Measurements from ENCODE around the gene HOXB2.
"Not testable (repeated sequence)": the region's sequence is repeated elsewhere in the genome, so short reads cannot be mapped to it uniquely, and the experiment has no call there.

HOXB2 gene

GRCh38 chr17:48514477-48514876 is 30.4 kb downstream of the HOXB2 start:
- no peak for DNase-seq (ENCODE audit: low spot score)

- no peak for DNase-seq (ENCODE audit: low spot score)
Measured at GRCh38 chr17:48513666-48514455, 31.0 kb downstream of the HOXB2 start.

GRCh38 chr17:48513097-48513496 is 31.8 kb downstream of the HOXB2 start:
- peak; percentile 49 for DNase-seq (ENCODE audit: low spot score)

- DNase-seq (ENCODE audit: low spot score): peak; percentile 79
Measured at GRCh38 chr17:48510761-48511604, 33.9 kb downstream of the HOXB2 start.

- no peak for DNase-seq (ENCODE audit: low spot score)
Measured at GRCh38 chr17:48510381-48510760, 34.5 kb downstream of the HOXB2 start.

- not testable (repeated sequence) for DNase-seq (ENCODE audit: low spot score)
Measured at GRCh38 chr17:48509708-48510107, 35.2 kb downstream of the HOXB2 start.

GRCh38 chr17:48506246-48506645 is 38.7 kb downstream of the HOXB2 start:
- no peak for DNase-seq (ENCODE audit: low spot score)

GRCh38 chr17:48505788-48506187 is 39.1 kb downstream of the HOXB2 start:
- peak; percentile 89 for DNase-seq (ENCODE audit: low spot score)

GRCh38 chr17:48504953-48505352 is 40.0 kb downstream of the HOXB2 start:
- DNase-seq (ENCODE audit: low spot score): no peak

GRCh38 chr17:48503747-48504146 is 41.2 kb downstream of the HOXB2 start:
- DNase-seq (ENCODE audit: low spot score): no peak

GRCh38 chr17:48502901-48503300 is 42.0 kb downstream of the HOXB2 start:
- DNase-seq (ENCODE audit: low spot score): no peak

- no peak for DNase-seq (ENCODE audit: low spot score)
Measured at GRCh38 chr17:48502312-48502711, 42.6 kb downstream of the HOXB2 start.

- peak; percentile 30 for DNase-seq (ENCODE audit: low spot score)
Measured at GRCh38 chr17:48500435-48501426, 44.2 kb downstream of the HOXB2 start.

GRCh38 chr17:48499735-48500434 is 45.0 kb downstream of the HOXB2 start:
- no peak for DNase-seq (ENCODE audit: low spot score)

- DNase-seq (ENCODE audit: low spot score): no peak
Measured at GRCh38 chr17:48499248-48499647, 45.7 kb downstream of the HOXB2 start.

- DNase-seq (ENCODE audit: low spot score): no peak
Measured at GRCh38 chr17:48498164-48498850, 46.6 kb downstream of the HOXB2 start.

- no peak for DNase-seq (ENCODE audit: low spot score)
Measured at GRCh38 chr17:48497103-48497502, 47.8 kb downstream of the HOXB2 start.

- no peak for DNase-seq (ENCODE audit: low spot score)
Measured at GRCh38 chr17:48494335-48494734, 50.6 kb downstream of the HOXB2 start.
